Measurements from ENCODE around the gene TLCD4. TPM values are rescaled to one million over a fixed set of nuclear protein-coding genes. Genes with fewer than 3 reads are reported as not detected.

The TLCD4 gene
- total RNA-seq (2014; rRNA removed; shearing (Covaris generic); ENCODE audit: low replicate concordance) = 1.1 and 2.9 TPM in 2 replicates

GRCh38 chr1:95117207-95118066 lies at the start of gene TLCD4:
Gene TLCD4 (plus strand): TSS chr1:95117355. CDS start chr1:95143902, 26,547 bp downstream.
- no peaks in the 10 kb centered on the region for H3K36me3 ChIP-seq
- DNase-seq = peak; percentile 56
- no peaks in the 10 kb centered on the region for H3K9me3 ChIP-seq
- H3K4me3 ChIP-seq = peak within 1 kb of the TSS; percentile 63
- peaks cover 3% of the 10 kb centered on the region; the same call in 1 of the 2 replicates for H3K27me3 ChIP-seq

GRCh38 chr1:95067568-95067967 lies 49.6 kb upstream of the TLCD4 start:
- Histone ChIP-seq H3K27me3 (no peaks in the 10 kb centered on the region), H3K4me3 (no peak overlapping the region), H3K36me3 (peaks cover 24% of the 10 kb centered on the region), H3K9me3 (no peaks in the 10 kb centered on the region)
- DNase-seq = no peak

GRCh38 chr1:95068956-95069709 lies 48.0 kb upstream of the TLCD4 start:
- no peaks in the 10 kb centered on the region for H3K9me3 ChIP-seq
- no peak for DNase-seq
- H3K36me3 ChIP-seq = peaks cover 11% of the 10 kb centered on the region
- no peaks in the 10 kb centered on the region for H3K27me3 ChIP-seq
- H3K4me3 ChIP-seq = no peak overlapping the region

- peaks cover 6% of the 10 kb centered on the region for H3K36me3 ChIP-seq
- H3K4me3 ChIP-seq = no peak overlapping the region
- no peak for DNase-seq
- H3K27me3 ChIP-seq = no peaks in the 10 kb centered on the region
- H3K9me3 ChIP-seq = no peaks in the 10 kb centered on the region
Observed at GRCh38 chr1:95069710-95070093, 47.5 kb upstream of the TLCD4 start.

GRCh38 chr1:95071539-95071938 lies 45.6 kb upstream of the TLCD4 start:
- peak overlapping the region; percentile 96 for H3K4me3 ChIP-seq
- peaks cover 4% of the 10 kb centered on the region for H3K36me3 ChIP-seq
- no peaks in the 10 kb centered on the region for H3K27me3 ChIP-seq
- H3K9me3 ChIP-seq = no peaks in the 10 kb centered on the region
- DNase-seq = no peak

- H3K36me3 ChIP-seq = peaks cover 4% of the 10 kb centered on the region
- H3K4me3 ChIP-seq = peak overlapping the region; percentile 96
- H3K27me3 ChIP-seq = no peaks in the 10 kb centered on the region
- no peak for DNase-seq
- no peaks in the 10 kb centered on the region for H3K9me3 ChIP-seq
Observed at GRCh38 chr1:95072117-95072516, 45.0 kb upstream of the TLCD4 start.

- Histone ChIP-seq H3K4me3 (peak within 1 kb of the TSS; percentile 96), H3K36me3 (peaks cover 4% of the 10 kb centered on the region), H3K9me3 (no peaks in the 10 kb centered on the region), H3K27me3 (0 out of 2 replicates have a peak, but pooled peaks cover 4% of the 10 kb centered on the region)
- peak; percentile 96 for DNase-seq
Observed at GRCh38 chr1:95072532-95073419, 44.4 kb upstream of the TLCD4 start, which contains the start of gene ALG14. Gene ALG14 (minus strand): TSS chr1:95072951. CDS start chr1:95072898, 53 bp downstream.

GRCh38 chr1:95073446-95073845 lies 43.7 kb upstream of the TLCD4 start:
- no peaks in the 10 kb centered on the region for H3K9me3 ChIP-seq
- peaks cover 4% of the 10 kb centered on the region for H3K36me3 ChIP-seq
- H3K4me3 ChIP-seq = peak overlapping the region; percentile 96
- no peak for DNase-seq
- H3K27me3 ChIP-seq = peaks cover 6% of the 10 kb centered on the region; the same call in 1 of the 2 replicates

GRCh38 chr1:95076034-95076433 lies 41.1 kb upstream of the TLCD4 start:
- H3K9me3 ChIP-seq = no peaks in the 10 kb centered on the region
- H3K27me3 ChIP-seq = peaks cover 6% of the 10 kb centered on the region; the same call in 1 of the 2 replicates
- H3K36me3 ChIP-seq = peaks cover 2% of the 10 kb centered on the region
- H3K4me3 ChIP-seq = no peak overlapping the region
- DNase-seq = no peak

GRCh38 chr1:95080446-95080845 lies 36.7 kb upstream of the TLCD4 start:
- Histone ChIP-seq H3K4me3 (no peak overlapping the region), H3K27me3 (peaks cover 6% of the 10 kb centered on the region; the same call in 1 of the 2 replicates), H3K36me3 (no peaks in the 10 kb centered on the region), H3K9me3 (no peaks in the 10 kb centered on the region)
- no peak for DNase-seq

GRCh38 chr1:95080879-95081278 lies 36.3 kb upstream of the TLCD4 start:
- no peaks in the 10 kb centered on the region for H3K9me3 ChIP-seq
- no peak overlapping the region for H3K4me3 ChIP-seq
- no peak for DNase-seq
- peaks cover 6% of the 10 kb centered on the region; the same call in 1 of the 2 replicates for H3K27me3 ChIP-seq
- H3K36me3 ChIP-seq = no peaks in the 10 kb centered on the region

- no peaks in the 10 kb centered on the region for H3K27me3 ChIP-seq
- H3K36me3 ChIP-seq = no peaks in the 10 kb centered on the region
- DNase-seq = peak; percentile 5
- no peak overlapping the region for H3K4me3 ChIP-seq
- H3K9me3 ChIP-seq = no peaks in the 10 kb centered on the region
Observed at GRCh38 chr1:95084317-95085176, 32.6 kb upstream of the TLCD4 start.

- H3K36me3 ChIP-seq = no peaks in the 10 kb centered on the region
- no peak for DNase-seq
- H3K27me3 ChIP-seq = no peaks in the 10 kb centered on the region
- no peaks in the 10 kb centered on the region for H3K9me3 ChIP-seq
- no peak overlapping the region for H3K4me3 ChIP-seq
Observed at GRCh38 chr1:95085376-95085775, 31.8 kb upstream of the TLCD4 start.

- H3K9me3 ChIP-seq = no peaks in the 10 kb centered on the region
- H3K27me3 ChIP-seq = no peaks in the 10 kb centered on the region
- H3K4me3 ChIP-seq = no peak overlapping the region
- peak; percentile 68 for DNase-seq
- no peaks in the 10 kb centered on the region for H3K36me3 ChIP-seq
Observed at GRCh38 chr1:95086949-95087533, 30.1 kb upstream of the TLCD4 start.

- no peaks in the 10 kb centered on the region for H3K36me3 ChIP-seq
- no peaks in the 10 kb centered on the region for H3K27me3 ChIP-seq
- no peak for DNase-seq
- no peaks in the 10 kb centered on the region for H3K9me3 ChIP-seq
- H3K4me3 ChIP-seq = no peak overlapping the region
Observed at GRCh38 chr1:95088303-95088702, 28.9 kb upstream of the TLCD4 start.
